H1 (cell line): ENCODE data around the gene PAQR7. TPM values are rescaled to one million over a fixed set of nuclear protein-coding genes. Genes with fewer than 3 reads are reported as not detected.

Source experiments
- EZH2 ChIP-seq: fragments of 200-600 bp; sonication (generic); IDR thresholded peaks from 2 replicates; pipeline ENCODE4 v1.7.1; 2012; ENCODE audit warnings: low read depth, mild to moderate bottlenecking, moderate library complexity, low read length, inconsistent platforms; ENCODE audit not compliant: severe bottlenecking
- HDAC6 ChIP-seq: IDR thresholded peaks from one replicate; pipeline ENCODE4 v1.7.1; 2012; ENCODE audit warnings: low read depth, mild to moderate bottlenecking, inconsistent platforms, low read length, moderate library complexity
- POLR2A ChIP-seq, 2 experiments: IDR thresholded peaks; 1 replicate in 1 of 2; 2 replicates in 1 of 2; pipeline ENCODE4 v1.6.1; 2011; ENCODE audit warnings: low read depth in 2 of 2, low read length in 2 of 2, mild to moderate bottlenecking in 2 of 2; ENCODE audit errors: control extremely low read depth in 1 of 2
- POLR2AphosphoS5 ChIP-seq: IDR thresholded peaks from 2 replicates; pipeline ENCODE4 v1.6.1; 2011; ENCODE audit warnings: low read depth, low read length
- SAP30 ChIP-seq: fragments of 300-600 bp; sonication (generic); IDR thresholded peaks from 2 replicates; pipeline ENCODE4 v1.7.1; 2012; ENCODE audit warnings: low read length, moderate library complexity, mild to moderate bottlenecking, inconsistent platforms; ENCODE audit not compliant: insufficient read depth, insufficient replicate concordance
- polyA plus RNA-seq, 7 experiments: library from polyadenylated mRNA; depleted of rRNA in 3 of 7; stranded (reverse) in 5 of 7; unstranded in 2 of 7; fragments of >200 nt in 5 of 7; fragments of 200-250 nt in 2 of 7; gene quantifications; 1 replicate in 5 of 7; 2 replicates in 1 of 7; 4 replicates in 1 of 7; pipeline versions ENCODE4 v1.2.1 to v1.2.3, GENCODE V29; 2011 to 2013; ENCODE audit warnings: missing spikeins in 2 of 7, mixed read lengths in 2 of 7
- total RNA-seq: library from RNA; stranded (reverse); fragmentation: NEBNext Ultra II Directional; extraction: Animal tissue kit (Norgen Biotek cat#: 25700); gene quantifications from 2 replicates; pipeline ENCODE4 v1.2.1, GENCODE V29; 2021
- TF ChIP-seq, protein P1 (sequence below): IDR thresholded peaks from 2 replicates; pipeline ENCODE4 v1.6.1; 2012; ENCODE audit warnings: low read length, inconsistent platforms

PAQR7 gene
- total and polyA plus RNA-seq, 2 of the 8 experiments (the other 6 are each of a cell fraction or from before 2014, with no cell fraction given): 7.3 to 7.4 TPM

DNA sequence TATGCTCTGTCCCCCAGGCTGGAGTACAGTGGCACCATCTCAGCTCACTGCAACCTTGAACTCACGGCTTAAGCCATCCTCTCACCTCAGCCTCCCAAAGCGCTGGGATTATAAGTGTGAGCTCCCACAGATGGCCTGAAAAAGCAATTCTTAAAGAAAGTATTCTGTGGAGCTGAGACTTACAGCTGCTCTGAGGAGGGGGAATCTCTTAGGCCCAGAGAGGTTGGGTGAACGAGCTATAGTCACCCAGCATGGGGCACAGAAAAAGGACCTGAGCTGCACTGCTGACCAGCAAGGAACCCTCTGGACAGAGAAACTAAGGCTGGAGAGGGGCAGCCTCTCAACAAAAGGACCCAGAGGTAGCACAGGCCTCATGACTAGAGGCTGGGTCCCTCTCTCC is 1.3 kb downstream of the PAQR7 start (continued):
- no peak for TF ChIP-seq SAP30
- no peak for TF ChIP-seq EZH2
- no peak for TF ChIP-seq POLR2A (IDR thresholded peaks at IDR 0.05; ENCODE audit: control extremely low read depth in 1 of 2, low read depth in 2 of 2, low read length in 2 of 2)
- TF ChIP-seq, protein P1, sequence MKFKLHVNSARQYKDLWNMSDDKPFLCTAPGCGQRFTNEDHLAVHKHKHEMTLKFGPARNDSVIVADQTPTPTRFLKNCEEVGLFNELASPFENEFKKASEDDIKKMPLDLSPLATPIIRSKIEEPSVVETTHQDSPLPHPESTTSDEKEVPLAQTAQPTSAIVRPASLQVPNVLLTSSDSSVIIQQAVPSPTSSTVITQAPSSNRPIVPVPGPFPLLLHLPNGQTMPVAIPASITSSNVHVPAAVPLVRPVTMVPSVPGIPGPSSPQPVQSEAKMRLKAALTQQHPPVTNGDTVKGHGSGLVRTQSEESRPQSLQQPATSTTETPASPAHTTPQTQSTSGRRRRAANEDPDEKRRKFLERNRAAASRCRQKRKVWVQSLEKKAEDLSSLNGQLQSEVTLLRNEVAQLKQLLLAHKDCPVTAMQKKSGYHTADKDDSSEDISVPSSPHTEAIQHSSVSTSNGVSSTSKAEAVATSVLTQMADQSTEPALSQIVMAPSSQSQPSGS: no peak
- no peak for TF ChIP-seq HDAC6
- TF ChIP-seq POLR2AphosphoS5: no peak
